Left kidney (tissue), 2 donors: ENCODE results near the gene CBLC. TPM values are rescaled to one million over a fixed set of nuclear protein-coding genes. Genes with fewer than 3 reads are reported as not detected.
"Not testable (repeated sequence)": the region's sequence is repeated elsewhere in the genome, so short reads cannot be mapped to it uniquely, and the experiment has no call there.

Source experiments
- DNase-seq: peaks from one replicate; pipeline ENCODE4 v3.0.0-alpha.2; 2013
- polyA plus RNA-seq: library from polyadenylated mRNA; unstranded; fragments of 120-200 nt; gene quantifications from one replicate; pipeline ENCODE4 v1.2.1, GENCODE V29; 2013; ENCODE audit not compliant: insufficient read length

CBLC gene
- polyA plus RNA-seq, 1 donor, result 5.3 TPM

GRCh38 chr19:44762038-44762437, 15.7 kb upstream of the CBLC start:
- DNase-seq, result no peak

- DNase-seq, result no peak
Measured at GRCh38 chr19:44765033-44765948, 12.4 kb upstream of the CBLC start.

DNA sequence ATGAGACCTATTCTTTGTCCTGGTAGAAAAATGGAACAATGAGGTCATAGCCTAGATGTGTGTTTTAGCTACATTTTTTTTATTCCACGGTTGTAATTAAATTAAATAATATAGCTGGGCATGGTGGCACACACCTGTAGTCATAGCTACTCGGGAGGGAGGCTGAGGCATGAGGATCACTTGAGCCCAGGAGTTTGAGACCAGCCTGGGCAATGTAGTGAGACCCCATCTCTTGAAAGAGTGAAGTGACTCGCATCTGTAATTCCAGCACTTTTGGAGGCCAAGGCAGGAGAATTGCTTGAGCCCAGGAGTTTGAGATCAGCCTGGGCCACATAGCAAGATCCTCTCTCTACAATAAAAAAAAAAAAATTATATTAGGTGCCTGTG, 11.7 kb upstream of the CBLC start:
- no peak for DNase-seq

DNA sequence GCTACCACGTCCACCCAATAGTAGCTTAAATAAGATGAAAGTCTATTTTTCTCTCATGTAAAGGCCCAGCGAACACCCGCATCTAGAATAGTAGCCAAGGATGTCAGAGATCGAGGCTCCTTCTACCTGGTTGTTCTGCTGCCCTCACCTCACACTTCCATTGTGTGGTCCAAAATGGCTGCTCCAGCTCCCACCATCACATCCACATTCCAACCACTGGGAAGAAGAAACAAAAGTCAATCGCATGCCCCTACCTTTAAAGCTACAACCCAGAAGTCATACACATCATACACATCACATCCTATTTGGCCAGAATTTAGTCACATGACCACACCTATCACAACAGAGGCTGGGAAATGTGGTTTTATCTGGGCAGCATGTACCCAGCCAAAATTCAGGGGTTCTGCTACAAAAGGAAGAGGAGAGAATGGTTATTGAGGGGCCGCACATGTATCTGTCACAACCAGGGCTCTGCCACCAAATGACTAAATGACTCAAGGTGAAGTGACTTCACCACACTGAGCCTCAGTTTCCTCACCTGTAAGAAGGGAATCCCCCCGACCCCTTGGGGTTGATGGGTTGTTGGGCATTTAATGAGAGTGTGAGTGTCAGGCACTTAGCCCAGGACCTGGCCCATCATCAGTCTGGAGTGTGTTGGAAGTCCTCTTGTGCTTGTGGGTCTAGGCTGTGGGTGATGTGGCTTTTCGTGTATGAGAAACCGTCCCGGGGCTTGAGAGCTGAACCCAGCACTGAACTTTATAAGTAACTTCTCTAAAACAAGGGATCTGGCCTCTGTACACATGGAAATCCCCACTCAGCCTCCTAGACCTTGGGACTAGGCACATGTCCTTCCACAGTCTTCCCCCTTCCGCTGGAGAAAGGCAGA, 10.2 kb upstream of the CBLC start:
- DNase-seq, result no peak

DNA sequence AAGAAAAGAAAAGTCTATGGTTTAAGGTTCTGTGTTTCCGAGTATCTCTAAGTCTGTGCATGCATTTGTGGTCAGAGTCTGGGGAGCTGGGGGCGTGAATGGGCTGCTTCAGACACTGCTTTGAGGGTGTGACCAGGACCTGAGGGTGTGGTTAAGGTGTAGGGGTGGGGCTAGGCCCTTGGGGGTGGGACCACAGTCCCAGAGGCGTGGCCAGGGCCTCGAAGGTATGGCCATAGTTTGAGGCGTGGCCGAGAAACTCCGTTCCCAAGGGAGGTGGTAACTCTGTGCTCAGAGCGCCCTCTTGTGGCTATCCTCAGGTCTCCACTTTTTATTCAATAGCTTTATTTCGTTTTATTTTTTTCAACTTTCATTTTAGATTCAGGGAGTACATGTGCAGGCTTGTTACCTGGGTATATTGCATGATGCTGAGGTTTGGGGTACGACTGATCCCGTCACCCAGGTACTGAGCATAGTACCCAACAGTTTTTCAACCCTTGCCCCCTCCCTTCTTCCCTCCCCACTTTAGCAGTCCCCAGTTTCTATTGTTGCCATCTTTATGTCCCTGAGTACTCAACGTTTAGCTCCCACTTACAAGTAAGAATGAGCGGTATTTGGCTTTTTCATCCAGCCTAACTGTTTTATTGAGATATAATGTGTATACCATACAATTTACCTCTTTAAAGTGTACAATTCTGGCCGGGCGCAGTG, 7.0 kb upstream of the CBLC start:
- peak; percentile 93 for DNase-seq

- not testable (repeated sequence) for DNase-seq
Measured at GRCh38 chr19:44772144-44772543, 5.5 kb upstream of the CBLC start.

DNA sequence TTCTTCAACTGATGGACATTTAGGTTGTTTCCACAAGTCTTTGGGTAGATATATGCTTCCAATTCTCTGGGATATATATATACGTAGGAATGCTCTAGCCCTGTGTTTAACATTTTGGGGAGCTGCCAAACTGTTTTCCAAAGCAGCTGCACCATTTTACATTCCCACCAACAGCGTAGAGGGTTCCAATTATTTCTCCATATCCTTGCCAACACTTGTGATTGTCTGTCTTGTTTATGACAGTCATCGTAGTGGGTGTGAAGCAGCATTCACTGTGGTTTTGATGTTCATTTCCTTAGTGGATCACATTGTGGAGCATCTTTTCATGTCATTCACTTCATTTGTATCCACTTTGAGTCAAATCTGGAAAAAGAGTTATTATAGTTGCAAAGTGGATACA, 4.7 kb upstream of the CBLC start:
- no peak for DNase-seq

DNA sequence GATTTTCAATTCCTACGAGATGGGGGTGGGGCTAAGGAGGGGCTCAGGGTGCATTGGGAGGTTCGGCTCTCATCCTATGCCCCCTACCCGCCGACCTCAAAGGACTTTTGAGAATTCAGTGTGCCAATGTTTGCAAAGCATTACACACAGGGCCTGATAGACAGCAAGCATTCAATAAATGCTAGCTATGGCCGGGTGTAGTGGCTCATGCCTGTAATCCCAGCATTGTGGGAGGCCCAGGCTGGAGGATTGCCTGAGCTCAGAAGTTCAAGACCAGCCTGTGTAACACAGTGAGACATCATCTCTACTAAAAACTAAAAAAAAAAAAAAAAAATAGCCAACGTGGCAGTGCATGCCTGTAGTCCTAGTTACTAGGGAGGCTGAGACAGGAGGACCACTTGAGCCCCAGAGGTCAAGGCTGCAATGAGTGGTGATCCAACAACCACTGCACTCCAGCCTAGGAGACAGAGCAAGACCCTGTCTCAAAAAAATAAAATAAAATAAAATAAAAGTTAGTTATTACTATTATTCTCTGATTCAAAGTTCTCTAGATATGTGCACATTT, 1.9 kb upstream of the CBLC start:
- no peak for DNase-seq

DNA sequence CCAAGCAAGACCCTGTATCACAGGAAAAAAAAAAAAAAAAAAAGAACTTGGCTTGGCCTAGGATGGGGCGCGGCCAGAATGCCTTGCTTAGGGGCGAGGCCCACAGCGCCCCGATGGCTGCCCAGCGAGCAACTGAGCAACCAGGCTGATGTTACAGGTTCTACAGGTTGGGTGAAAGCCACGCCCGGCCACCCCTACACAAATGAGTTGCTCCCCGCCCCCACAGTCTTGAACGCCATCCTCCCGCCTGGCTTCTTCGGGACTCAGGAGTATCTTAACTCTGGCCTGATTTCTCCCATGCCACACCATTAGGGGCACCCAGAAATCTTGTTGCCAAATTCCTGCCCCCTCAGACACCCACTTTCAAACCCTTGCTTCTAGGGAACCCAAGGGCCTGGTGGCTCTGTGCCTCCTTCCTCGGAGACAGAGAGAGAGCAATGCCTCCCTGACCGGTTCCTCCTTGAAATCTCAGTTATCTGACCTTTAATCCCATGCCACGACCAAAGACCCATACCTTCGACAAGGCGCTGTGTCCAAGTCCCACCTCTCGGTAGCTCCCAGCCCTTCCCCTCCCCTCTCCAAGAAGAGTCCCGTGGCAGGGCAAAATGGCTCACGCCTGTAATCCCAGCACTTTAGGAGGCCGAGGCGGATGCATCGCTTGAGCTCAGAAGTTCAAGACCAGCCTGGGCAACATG, 1.1 kb upstream of the CBLC start:
- peak; percentile 33 for DNase-seq

DNA sequence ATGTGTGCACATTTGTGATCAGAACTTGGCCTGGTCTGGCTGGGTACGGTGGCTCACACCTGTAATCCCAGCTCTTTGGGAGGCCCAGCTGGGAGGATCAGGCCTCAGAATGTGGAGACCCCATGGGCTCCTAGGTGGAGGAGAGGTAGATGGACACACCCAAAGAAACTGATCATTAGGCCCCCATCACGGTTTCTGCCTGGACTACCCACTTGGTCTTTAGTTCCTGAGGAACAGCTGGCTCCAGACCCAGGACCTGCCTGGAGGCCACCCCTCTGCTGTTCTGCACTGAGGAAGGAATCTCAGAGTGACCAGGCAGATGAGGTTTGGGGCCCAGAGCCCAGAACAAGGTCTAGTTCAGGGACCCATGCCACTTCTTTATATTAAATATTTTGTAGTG, 1.5 kb downstream of the CBLC start:
- no peak for DNase-seq

- not testable (repeated sequence) for DNase-seq
Measured at GRCh38 chr19:44781694-44782093, 4.0 kb downstream of the CBLC start.

DNA sequence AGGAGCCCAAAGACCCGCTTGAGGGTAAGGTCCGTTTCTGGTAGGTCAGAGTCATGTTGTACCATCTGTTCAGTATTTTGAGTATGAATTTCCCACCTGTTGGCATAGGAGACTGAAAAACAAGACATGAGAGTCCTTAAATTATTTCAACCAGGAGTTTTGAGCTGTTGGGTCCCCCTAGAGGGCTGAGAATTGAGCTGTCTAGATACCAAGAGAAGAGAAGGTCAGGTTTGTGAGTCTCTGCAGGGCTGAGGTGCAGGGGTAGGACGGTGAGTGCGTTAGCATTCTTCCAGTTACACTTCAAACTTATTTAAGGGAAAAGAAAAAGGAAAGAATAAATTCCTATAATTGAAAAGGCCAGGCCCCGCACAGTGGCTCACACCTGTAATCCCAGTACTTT, 5.0 kb downstream of the CBLC start:
- no peak for DNase-seq

- DNase-seq, result no peak
Measured at GRCh38 chr19:44783545-44783944, 5.9 kb downstream of the CBLC start.

- DNase-seq, result no peak
Measured at GRCh38 chr19:44785271-44785670, 7.6 kb downstream of the CBLC start.

- DNase-seq, result no peak
Measured at GRCh38 chr19:44785993-44786392, 8.3 kb downstream of the CBLC start.

DNA sequence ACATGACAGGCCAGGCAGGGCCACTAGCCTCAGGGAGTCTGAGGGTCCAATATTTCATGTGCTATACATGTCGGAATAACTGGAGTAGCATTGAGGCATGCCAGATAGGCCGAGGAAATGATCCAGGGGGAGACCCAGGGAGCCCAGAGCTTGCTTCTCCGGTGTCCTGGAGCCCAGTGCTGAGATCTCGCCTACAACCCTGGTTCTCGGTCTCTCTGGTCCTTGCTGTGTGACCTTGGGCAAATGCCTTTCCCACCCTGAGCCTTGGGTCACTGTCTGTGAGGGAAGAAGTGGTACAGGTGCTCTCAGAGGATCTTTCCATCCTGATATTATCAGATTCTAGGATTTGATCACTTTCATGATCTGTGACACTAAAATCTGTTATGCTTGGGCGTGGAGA, 11.3 kb downstream of the CBLC start:
- DNase-seq, result no peak

GRCh38 chr19:44789943-44790483, 12.3 kb downstream of the CBLC start:
- no peak for DNase-seq

GRCh38 chr19:44792281-44792680, 14.6 kb downstream of the CBLC start:
- no peak for DNase-seq

DNA sequence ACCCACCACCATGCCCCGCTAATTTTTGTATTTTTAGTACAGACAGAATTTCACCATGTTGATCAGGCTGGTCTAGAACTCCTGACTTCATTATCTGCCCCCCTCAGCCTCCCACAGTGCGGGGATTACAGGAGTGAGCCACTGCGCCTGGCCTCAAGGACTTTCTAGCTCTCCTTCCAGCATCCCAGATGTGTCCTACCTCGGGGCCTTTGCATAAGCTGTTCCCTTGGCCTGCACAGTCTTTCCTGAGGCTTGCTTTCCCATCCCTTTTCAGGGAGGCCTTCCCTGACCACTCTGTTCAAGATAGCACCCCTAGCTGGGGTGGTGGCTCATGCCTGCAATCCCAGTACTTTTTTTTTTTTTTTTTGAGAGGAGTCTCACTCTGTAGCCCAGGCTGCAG, 16.9 kb downstream of the CBLC start:
- no peak for DNase-seq

- no peak for DNase-seq
Measured at GRCh38 chr19:44795398-44795987, 17.8 kb downstream of the CBLC start.

DNA sequence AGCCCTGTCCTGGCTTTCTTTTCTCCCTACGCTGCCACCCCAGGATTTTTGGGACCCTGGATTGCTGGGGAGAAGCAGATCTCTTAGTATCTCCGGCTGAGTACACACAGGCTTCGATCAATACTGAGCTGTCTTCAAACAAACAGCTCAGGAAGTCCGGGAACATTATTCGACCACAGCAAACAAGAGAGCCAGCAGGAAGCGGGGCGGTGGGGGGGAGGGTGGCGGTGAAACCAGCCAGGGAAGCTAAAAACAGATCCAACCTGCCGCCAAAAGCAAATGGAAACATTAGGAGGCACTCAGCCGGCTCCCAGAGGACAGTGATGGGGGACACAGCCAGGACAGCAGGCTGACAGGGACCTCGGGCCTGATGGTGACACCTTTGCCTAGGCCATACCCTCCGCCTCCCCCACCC, 19.0 kb downstream of the CBLC start:
- DNase-seq, result no peak
